Stimulated activated naive CD8-positive, alpha-beta T cell treated with anti-CD3 and anti-CD28 coated beads, Interleukin-15, amount 100 ng/mL, for 72 hours (primary cell): Measurements from ENCODE around the gene HERC3.
"Not testable (repeated sequence)": the region's sequence is repeated elsewhere in the genome, so short reads cannot be mapped to it uniquely, and the experiment has no call there.

Experiments used
- ATAC-seq: fragments of 150-1000 bp; cut with Tn5 transposase; 2 replicates; pipeline ENCODE4 v1.10.0; 2021; ENCODE audit warnings: mild to moderate bottlenecking, moderate library complexity
- DNase-seq, 2 donors: peaks; one replicate each; pipeline ENCODE4 v3.0.0; 2021 to 2022
- H3K27ac Mint-ChIP-seq, 2 donors: one replicate each; pipeline ENCODE4 v1.8.0; 2022; ENCODE audit warnings: mild to moderate bottlenecking in 2 of 2, mixed read lengths in 2 of 2, moderate library complexity in 2 of 2
- H3K27me3 Mint-ChIP-seq: one replicate; pipeline ENCODE4 v1.8.0; 2022; ENCODE audit warnings: mixed read lengths
- H3K4me1 Mint-ChIP-seq: one replicate; pipeline ENCODE4 v1.8.0; 2022; ENCODE audit warnings: mild to moderate bottlenecking, mixed read lengths
- H3K4me3 Mint-ChIP-seq, 2 donors: one replicate each; pipeline ENCODE4 v1.8.0; 2022; ENCODE audit warnings: mild to moderate bottlenecking in 2 of 2, mixed read lengths in 2 of 2, moderate library complexity in 1 of 2
- H3K9me3 Mint-ChIP-seq, 2 donors: one replicate each; pipeline ENCODE4 v1.8.0; 2022; ENCODE audit warnings: mixed read lengths in 2 of 2

Gene HERC3

DNA sequence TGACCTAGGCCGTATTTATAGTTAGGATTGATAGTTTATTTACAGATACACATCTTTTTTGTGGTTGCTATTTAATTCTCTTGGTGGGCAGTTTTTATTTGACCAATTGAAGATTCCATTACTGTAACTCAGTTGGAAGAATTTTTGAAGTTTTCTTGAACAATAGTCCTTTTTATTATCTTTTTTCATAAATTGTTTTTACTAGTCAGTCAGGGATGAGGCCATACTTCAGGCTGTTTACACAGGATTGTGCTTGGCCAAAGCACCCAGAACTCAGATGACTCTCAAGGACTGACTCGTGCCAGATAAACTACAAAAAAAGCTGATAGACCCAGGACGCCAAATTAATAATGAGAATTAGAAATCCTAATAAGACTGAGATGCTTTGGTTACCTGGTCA lies 7.0 kb downstream of the HERC3 start:
- Mint-ChIP-seq H3K4me3 (peak overlapping the region in 1 of 2 donors; percentile 55), H3K27ac (peak overlapping the region in 1 of 2 donors; percentile 30), H3K4me1 (peaks cover 70% of the 10 kb centered on the region), H3K27me3 (no peaks in the 10 kb centered on the region), H3K9me3 (no peaks in the 10 kb centered on the region)
- ATAC-seq (no peak), DNase-seq (no peak)

DNA sequence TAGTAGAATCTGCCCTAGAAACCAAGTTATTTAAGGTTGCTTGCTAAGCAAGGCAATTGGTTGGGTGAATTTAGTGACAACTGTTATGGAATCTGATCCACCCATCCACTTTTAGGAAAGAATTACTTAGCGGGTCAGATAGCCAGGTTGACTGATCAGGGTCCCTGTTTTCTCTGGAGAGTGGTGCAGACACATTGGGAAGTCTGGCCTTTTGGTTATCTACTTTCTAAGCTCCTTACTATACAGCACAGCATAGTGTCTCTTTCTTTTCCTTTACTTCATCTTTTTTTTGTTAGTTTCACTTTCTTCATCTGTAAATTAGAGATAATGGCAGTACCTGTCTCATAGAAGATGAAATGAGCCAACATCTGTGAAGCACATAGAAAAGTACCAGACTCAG lies 7.4 kb downstream of the HERC3 start:
- Mint-ChIP-seq H3K4me3 (peak overlapping the region; percentile 35 to 45), H3K4me1 (peaks cover 70% of the 10 kb centered on the region), H3K27me3 (no peaks in the 10 kb centered on the region), H3K27ac (peak overlapping the region in 1 of 2 donors; percentile 30), H3K9me3 (no peaks in the 10 kb centered on the region)
- DNase-seq (no peak), ATAC-seq (no peak)

DNA sequence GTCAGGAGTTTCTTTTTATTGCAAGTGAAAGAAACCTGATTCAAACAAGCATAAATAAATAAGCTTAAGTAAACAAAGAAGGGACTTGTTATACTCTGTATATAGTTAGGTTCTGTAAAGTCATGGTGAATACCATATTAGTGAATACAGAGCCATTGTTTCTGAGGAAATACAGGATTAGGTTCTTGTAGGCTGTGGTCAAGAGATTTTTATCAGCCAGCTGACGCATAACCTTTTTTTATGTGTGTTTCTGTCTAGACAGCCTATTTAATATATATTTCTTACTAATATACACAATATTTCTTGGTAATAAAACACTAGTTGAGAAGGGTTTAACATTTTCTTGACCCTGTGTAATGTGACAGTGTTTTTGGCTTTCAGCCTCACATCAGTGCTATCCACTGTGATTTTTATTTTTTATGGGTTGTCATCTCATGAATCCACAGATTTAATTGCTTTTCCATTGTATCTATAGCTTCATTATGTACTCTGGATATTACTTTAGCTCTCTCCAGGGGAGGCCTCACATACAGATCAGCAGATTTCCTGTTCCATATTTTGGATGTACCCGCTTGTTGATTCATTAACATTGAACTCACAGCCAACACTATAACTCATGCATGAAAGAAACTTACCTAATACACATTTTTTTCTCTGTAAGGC lies 8.0 kb downstream of the HERC3 start:
- Mint-ChIP-seq H3K27me3 (no peaks in the 10 kb centered on the region), H3K4me1 (peaks cover 70% of the 10 kb centered on the region), H3K4me3 (peak overlapping the region in 1 of 2 donors; percentile 40), H3K9me3 (no peaks in the 10 kb centered on the region), H3K27ac (no peak overlapping the region)
- DNase-seq = no peak
- no peak for ATAC-seq

DNA sequence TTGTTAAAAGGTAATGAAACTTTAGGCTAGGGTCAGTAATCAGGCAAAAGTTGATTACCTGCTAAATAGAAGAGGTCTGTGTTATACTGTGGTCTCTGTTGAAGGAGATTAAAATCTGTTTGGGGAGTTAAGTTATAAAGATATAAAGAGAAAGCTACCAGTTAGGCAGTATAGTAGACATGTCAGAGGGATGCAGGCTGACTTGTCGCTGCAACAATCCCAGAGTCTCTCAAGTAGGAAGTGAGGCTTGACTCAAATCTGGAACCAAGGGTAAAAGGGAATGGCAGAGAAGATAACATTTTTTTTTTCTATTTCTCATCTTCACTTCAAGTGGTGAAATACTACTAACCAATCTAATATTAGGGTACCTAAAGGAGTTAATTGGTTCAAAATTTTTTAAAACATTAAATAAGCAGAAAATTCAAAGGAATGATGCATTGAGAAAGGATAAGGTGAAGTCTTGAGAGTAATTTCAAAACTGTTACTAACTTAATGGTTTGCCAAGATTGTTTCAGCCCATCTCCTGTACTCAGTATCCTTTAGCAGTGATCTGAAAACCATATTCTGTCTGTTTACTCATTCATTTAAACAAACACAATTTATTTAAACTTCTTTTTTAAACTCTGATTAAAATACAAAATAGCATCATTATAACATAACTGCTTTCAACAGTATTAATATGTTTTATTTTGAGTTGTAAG lies 12.8 kb downstream of the HERC3 start:
- H3K4me3 Mint-ChIP-seq = no peak overlapping the region
- peaks cover 57% of the 10 kb centered on the region for H3K4me1 Mint-ChIP-seq
- no peaks in the 10 kb centered on the region for H3K27me3 Mint-ChIP-seq
- H3K9me3 Mint-ChIP-seq = peaks cover 11 to 15% of the 10 kb centered on the region in 2 donors
- DNase-seq (no peak), ATAC-seq (no peak)
- no peak overlapping the region for H3K27ac Mint-ChIP-seq

DNA sequence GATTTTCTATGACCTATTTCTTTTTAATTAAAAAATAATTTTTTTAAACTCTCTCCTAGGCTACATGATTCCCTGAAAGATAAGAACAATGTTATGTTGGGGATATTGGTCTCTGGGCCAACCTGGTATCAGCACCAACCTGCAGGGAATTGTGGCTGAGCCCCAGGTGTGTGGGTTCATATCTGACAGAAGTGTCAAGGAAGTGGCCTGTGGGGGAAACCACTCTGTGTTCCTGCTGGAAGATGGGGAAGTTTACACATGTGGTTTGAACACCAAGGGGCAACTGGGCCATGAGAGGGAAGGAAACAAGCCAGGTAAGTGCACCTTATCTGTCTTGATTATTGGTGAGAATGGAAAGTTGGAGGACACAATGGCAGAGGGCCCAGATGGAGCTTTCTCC lies 13.5 kb downstream of the HERC3 start:
- Mint-ChIP-seq H3K27ac (no peak overlapping the region), H3K4me3 (peak overlapping the region in 1 of 2 donors; percentile 59), H3K27me3 (no peaks in the 10 kb centered on the region), H3K9me3 (peaks cover 11 to 15% of the 10 kb centered on the region in 2 donors), H3K4me1 (peaks cover 58% of the 10 kb centered on the region)
- peak in 1 of 2 donors; percentile 17 for DNase-seq
- ATAC-seq = peak; percentile 45

DNA sequence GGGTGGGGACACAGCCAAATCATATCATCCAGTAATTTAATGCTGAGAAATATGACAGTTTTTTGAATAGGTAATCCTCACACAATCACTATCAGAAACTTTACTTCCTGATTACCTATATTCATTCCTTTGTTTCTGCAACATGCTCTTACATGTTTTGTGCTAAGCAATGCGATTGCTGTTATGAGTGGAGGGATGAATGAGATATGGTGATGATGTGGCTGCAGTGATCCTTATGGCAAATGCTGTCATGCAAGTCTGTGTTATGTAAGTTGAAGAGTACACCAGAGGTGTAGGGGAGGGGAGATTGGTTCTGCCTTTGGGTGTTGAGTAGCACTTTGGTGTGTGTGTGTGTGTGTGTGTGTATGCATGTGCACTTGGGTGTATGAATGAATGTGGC lies 14.6 kb downstream of the HERC3 start:
- no peak overlapping the region for H3K4me3 Mint-ChIP-seq
- H3K27me3 Mint-ChIP-seq = no peaks in the 10 kb centered on the region
- peaks cover 61% of the 10 kb centered on the region for H3K4me1 Mint-ChIP-seq
- H3K9me3 Mint-ChIP-seq = peaks cover 11 to 15% of the 10 kb centered on the region in 2 donors
- ATAC-seq = no peak
- DNase-seq = no peak
- H3K27ac Mint-ChIP-seq = no peak overlapping the region

DNA sequence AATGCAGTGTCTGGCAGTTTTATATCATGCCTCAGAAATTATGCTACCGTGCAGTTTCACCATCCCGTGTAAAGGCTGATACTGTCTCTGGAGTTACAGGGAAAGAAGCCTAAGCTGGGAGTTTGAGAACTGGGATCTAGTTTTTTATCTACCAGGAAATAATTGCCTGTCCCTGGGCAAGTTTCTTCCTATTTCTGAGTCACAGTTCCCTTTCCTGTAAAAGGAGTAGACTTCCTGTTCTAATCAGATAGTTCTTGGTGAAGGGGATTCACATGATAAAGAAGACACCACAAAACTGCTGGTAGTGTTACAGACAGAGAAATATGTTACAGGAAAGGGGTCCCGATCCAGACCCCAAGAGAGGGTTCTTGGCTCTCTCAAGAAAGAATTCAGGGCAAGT lies 17.1 kb downstream of the HERC3 start:
- DNase-seq (no peak), ATAC-seq (no peak)
- peaks cover 11 to 15% of the 10 kb centered on the region in 2 donors for H3K9me3 Mint-ChIP-seq
- no peaks in the 10 kb centered on the region for H3K27me3 Mint-ChIP-seq
- H3K4me1 Mint-ChIP-seq = peaks cover 83% of the 10 kb centered on the region
- peak overlapping the region; percentile 4 to 94 for H3K27ac Mint-ChIP-seq
- H3K4me3 Mint-ChIP-seq = peak overlapping the region; percentile 26 to 34

DNA sequence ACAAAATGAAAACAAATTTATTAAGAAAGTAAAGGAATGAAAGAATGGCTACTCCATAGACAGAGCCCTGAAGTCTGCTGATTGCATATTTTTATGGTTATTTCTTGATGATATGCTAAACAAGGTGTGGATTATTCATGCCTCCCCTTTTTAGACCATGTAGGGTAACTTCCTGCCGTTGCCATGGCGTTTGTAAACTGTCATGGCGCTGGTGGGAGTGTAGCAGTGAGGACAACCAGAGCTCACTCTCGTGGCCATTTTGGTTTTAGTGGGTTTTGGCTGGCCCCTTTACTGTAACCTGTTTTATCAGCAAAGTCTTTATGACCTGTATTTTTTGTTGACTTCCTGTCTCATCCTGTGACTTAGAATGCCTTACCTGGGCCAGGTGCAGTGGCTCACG lies 17.5 kb downstream of the HERC3 start:
- Mint-ChIP-seq H3K9me3 (peaks cover 11 to 15% of the 10 kb centered on the region in 2 donors), H3K4me1 (peaks cover 83% of the 10 kb centered on the region), H3K27ac (peak overlapping the region; percentile 32 to 94), H3K4me3 (peak overlapping the region; percentile 26 to 34)
- H3K27me3 Mint-ChIP-seq, ATAC-seq: not testable (repeated sequence)
- DNase-seq = peak; percentile 28 to 61

DNA sequence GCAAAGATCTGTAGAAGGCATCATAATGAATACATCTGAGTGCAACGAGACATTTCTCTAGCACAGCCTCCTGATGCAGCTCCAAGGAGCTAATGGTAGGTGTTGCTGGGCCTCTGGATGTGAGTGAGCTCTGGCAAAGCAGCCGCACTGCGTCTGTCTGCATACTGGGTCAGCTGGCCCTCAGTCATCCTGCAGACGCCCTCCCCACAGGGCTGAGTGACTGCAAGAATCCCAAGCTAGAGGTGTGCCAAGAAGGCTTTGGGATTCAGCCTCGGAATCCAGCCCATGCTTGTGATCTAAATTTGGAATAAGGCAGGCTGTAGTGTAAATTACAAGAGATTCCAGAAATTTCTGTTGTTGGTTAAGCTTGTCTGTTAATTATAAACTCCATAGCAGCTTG lies 18.5 kb downstream of the HERC3 start:
- Mint-ChIP-seq H3K4me1 (peaks cover 79% of the 10 kb centered on the region), H3K27me3 (no peaks in the 10 kb centered on the region), H3K27ac (peak overlapping the region in 1 of 2 donors; percentile 32), H3K4me3 (no peak overlapping the region), H3K9me3 (peaks cover 11 to 15% of the 10 kb centered on the region in 2 donors)
- DNase-seq = no peak
- ATAC-seq = no peak

DNA sequence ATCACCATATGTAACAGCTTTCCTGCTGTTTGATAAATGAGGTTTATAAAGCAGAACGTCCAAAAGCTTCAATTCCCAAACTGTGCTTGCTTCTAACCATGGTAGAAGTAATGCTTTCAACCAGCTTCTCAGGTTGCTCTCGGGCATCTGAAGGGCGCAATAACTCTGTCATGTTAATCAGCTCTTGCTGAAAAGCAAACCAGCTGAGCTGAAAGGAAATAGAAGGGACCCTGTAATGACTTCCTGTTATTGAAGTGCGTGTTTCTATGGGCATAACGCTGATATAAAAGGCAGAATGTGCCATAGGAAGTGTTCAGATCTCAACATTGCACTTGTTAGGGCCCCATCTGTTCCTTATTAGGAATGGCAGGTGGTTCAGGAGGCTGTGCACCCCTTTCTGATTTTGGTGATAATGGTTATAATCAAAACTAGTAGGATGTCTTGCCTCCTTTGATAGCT lies 21.2 kb downstream of the HERC3 start:
- DNase-seq (peak; percentile 23 to 39), ATAC-seq (peak; percentile 79)
- Mint-ChIP-seq H3K27me3 (no peaks in the 10 kb centered on the region), H3K9me3 (no peaks in the 10 kb centered on the region), H3K27ac (peak overlapping the region; percentile 91 to 97), H3K4me1 (peaks cover 85% of the 10 kb centered on the region), H3K4me3 (peak overlapping the region; percentile 68 to 69)

DNA sequence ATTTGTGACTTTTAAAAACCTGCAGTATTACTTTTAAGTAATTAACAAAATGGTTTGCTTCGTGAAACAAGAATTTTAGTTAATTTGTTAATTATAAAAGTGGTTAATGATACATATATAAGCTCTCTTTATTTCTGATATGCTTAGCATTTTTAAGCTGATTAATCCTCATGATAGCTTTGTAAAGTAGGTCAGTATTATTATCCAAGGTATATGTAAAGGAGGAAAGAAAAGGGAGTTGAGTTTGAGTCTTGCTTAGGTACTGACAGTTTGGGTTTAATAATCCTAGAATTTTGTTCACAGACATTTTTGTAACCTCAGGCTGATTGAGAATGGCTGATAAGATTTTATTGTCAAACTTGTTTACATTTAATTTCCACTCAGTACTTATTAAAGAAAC lies 21.8 kb downstream of the HERC3 start:
- Mint-ChIP-seq H3K27me3 (no peaks in the 10 kb centered on the region), H3K4me1 (peaks cover 86% of the 10 kb centered on the region), H3K4me3 (no peak overlapping the region), H3K9me3 (no peaks in the 10 kb centered on the region), H3K27ac (peak overlapping the region; percentile 91 to 97)
- ATAC-seq (no peak), DNase-seq (no peak)

DNA sequence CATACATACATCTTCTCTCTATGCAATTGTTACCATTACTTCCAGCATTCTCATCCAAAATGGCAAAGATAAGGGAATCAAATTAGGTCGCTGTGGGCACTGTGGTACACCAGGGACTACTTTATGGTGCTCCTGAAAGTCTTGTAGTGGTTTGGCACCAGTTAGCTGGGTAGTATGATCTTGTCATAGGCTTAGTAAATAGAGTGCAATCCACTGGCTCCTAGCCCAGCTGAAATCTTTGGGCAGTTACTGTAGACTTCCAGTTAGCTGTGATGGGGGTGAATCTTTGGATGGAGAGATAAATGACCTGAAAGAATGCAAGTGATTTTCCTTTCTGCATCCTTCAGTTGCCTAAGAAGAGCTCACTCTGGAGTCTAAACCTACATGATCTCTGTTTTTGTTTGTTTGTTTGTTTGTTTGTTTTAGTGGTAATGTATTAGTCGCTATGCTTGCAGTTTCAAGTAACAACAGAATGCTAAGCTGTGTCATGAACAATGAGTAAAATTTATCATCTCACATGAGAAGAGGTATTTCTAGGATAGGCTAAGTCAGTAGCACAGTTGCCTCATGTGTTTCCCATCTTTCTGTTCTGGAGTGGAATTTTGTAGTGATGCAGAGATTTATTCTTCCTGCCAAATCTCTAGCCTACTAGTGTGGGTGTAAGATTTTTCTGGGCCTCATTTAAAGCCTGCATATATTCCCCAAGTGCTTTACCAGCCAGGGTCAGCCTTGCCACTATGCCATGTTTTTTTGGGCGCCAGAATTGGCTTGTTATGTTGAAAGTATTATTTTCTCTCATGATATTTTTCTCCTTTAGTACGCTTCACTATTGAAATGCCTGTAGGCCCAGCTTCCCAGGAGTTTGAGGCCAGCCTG lies 24.2 kb downstream of the HERC3 start:
- Mint-ChIP-seq H3K4me3 (no peak overlapping the region), H3K27ac (no peak overlapping the region), H3K9me3 (no peaks in the 10 kb centered on the region), H3K4me1 (peaks cover 64% of the 10 kb centered on the region), H3K27me3 (no peaks in the 10 kb centered on the region)
- peak; percentile 50 for ATAC-seq
- DNase-seq = no peak

DNA sequence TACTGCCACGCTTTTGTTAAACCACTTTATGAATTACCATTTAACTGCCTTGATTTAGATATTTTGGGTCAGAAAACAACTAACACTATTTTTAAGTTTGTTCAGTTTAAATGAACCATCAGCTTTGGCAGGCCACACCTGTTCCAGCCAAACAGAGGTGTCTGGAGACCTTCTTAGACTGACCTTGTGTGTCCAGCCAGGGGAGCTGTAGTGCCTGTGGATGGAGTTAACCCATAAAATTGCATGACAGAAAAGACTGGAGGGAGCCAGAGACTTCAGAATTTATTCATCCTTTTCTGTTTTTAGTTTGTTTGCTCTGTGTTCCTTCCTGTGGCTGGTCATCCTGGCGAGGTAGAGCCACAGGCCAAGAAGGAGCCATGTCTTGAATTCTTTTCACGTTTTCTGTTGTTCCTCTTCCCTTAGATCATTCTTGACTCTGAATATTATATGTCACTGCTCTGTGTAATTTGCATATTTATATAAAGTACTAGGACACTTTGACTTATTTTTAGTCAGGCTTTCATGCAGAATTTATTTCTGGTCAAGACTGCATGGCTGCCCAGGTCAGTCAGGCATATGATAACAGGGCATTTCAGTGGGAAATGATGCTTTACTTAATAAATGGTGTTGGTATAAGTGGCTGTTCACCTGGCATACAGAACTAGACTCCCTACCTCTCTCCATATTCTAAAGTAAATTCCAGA lies 26.7 kb downstream of the HERC3 start:
- Mint-ChIP-seq H3K27ac (no peak overlapping the region), H3K27me3 (no peaks in the 10 kb centered on the region), H3K4me3 (no peak overlapping the region), H3K9me3 (peaks cover 3 to 6% of the 10 kb centered on the region in 2 donors), H3K4me1 (peaks cover 57% of the 10 kb centered on the region)
- no peak for DNase-seq
- ATAC-seq = no peak

DNA sequence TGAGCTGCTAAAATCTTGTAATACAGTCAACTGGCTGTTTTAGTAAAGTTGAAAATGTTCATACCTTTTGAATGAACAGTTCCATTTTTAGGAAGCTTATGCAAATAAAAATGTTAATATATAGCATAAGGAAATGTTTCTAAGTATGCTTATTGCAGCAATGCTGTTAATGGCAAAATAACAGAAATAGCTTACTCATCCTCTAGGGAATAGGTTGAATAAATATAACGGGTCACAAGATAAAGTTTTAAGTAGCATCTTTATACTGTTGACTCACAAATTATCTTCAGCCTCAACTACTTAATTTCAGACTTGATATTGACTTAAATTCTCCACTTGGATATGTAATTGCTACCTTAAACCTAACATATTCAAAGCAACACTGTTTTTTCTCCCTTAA lies 27.7 kb downstream of the HERC3 start:
- DNase-seq (no peak), ATAC-seq (no peak)
- Mint-ChIP-seq H3K4me1 (peaks cover 47% of the 10 kb centered on the region), H3K4me3 (no peak overlapping the region), H3K27ac (no peak overlapping the region), H3K9me3 (peaks cover 8 to 9% of the 10 kb centered on the region in 2 donors), H3K27me3 (no peaks in the 10 kb centered on the region)

DNA sequence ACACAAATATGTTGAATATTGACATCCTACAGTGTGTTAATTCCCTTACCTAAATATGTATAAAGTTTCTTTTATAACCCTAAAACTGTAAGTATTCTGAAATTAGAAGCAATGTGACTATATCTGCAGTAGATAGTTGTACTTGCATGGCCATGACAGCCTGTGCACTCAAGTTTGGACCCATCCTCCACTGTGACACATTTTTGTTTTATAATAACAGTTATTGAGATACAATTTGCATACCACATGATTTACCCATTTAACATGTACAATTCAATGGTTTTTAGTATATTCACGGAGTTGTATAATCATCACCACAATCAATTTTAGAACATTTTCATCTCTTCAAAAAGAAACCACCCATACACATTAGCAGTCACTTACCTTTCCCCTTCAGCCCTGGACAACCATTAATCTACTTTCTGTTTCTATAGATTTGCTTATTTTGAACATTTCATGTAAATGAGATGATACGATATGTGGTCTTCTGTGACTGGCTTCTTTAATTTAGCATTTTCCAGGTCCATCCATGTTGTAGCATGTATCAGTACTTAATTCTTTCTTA lies 29.6 kb downstream of the HERC3 start:
- ATAC-seq = peak; percentile 71
- Mint-ChIP-seq H3K9me3 (peaks cover 8 to 9% of the 10 kb centered on the region in 2 donors), H3K4me1 (peaks cover 41% of the 10 kb centered on the region), H3K27me3 (no peaks in the 10 kb centered on the region), H3K4me3 (no peak overlapping the region), H3K27ac (no peak overlapping the region)
- no peak for DNase-seq
